ENCODE data around the gene ANKRD33B. TPM values are rescaled to one million over a fixed set of nuclear protein-coding genes. Genes with fewer than 3 reads are reported as not detected.

The ANKRD33B gene
- total and polyA plus RNA-seq, 2 donors from 2014 or later, result 4.8 to 20.3 TPM

DNA sequence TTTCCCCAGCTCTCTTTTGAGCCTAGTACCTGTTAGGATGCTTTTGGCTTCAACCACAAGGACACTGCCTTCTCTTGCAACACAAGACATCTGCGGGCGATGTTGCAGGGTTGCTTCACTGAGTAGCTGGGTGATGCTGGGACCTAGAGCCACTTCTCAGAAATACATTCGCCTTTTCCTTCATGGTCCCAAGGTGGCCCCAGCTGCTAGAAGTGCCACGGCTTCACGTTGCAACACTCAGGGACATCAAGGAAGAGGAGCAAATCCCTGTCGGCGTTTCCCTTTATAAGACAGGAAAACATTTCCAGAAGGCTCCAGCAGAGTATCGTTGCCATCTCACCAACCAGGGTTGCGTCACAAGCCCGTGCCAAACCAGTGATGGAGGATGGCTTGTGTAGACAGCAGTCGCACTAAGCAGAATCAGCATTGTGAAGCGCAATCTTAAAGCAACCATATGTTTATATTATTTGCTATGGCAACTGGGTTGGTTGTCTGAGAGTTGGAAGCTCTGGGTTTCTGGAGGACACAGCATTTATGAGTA, 62.7 kb downstream of the ANKRD33B start:
- DNase-seq (no peak), FAIRE-seq (no peak)
- Histone ChIP-seq H3K9ac (ENCODE audit: low read length in 3 of 3) (no peak overlapping the region), H3K36me3 (ENCODE audit: control insufficient read depth in 2 of 3, insufficient read depth in 3 of 3, low read length in 3 of 3) (no peaks in the 10 kb centered on the region), H3K4me3 (ENCODE audit: low read length in 3 of 3) (no peak overlapping the region), H3K27me3 (ENCODE audit: control insufficient read depth, insufficient read depth, low read length) (no peaks in the 10 kb centered on the region), H3K9me3 (ENCODE audit: control insufficient read depth in 2 of 3, insufficient read depth in 1 of 3, low read length in 3 of 3) (no peaks in the 10 kb centered on the region), H3K27ac (ENCODE audit: low read depth in 2 of 2, low read length in 2 of 2) (no peak overlapping the region), H3K4me1 (ENCODE audit: control insufficient read depth in 2 of 3, insufficient read depth in 2 of 3, low read depth in 1 of 3, low read length in 3 of 3) (peaks cover 0 to 5% (median 4%) of the 10 kb centered on the region in 3 donors)
- TF ChIP-seq CTCF (IDR thresholded peaks at IDR 0.05; ENCODE audit: borderline replicate concordance, extremely low read depth, insufficient read depth), result no peak
- intact Hi-C loops (cut with DNase I), result loop anchor here (5.0 to 10.0 kb wide), 2 partner anchors 169 to 342 kb away; no protein-coding TSS in a partner anchor

DNA sequence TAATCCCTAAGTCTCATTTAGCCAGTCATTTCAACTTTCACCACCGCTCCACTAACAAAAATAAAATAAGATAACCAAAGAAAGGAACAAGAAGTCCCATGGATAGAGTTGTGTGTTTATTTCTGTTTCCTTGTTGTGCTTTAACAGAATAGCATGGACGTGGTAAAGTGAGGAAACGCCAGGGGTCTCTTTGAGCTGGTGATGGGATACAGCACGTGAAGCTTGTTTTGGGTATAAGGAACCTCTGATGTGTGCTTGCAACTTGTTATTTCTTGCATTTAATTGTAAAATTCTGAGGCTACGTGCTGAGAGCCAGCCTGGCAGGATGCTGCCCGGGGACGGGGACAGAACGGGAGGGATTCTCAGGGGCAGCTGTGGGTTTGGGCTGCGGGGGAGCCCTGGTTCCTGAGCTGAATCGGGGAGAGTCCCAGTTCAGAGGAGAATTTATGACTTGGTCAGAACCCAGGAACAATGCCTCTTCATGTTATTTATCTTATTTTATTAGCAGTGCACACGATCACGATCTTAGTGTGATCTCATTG, 63.4 kb downstream of the ANKRD33B start:
- H3K36me3 ChIP-seq (ENCODE audit: control insufficient read depth in 2 of 3, insufficient read depth in 3 of 3, low read length in 3 of 3), result no peaks in the 10 kb centered on the region
- no peak for TF ChIP-seq CTCF (IDR thresholded peaks at IDR 0.05; ENCODE audit: borderline replicate concordance, extremely low read depth, insufficient read depth)
- no peaks in the 10 kb centered on the region for H3K27me3 ChIP-seq (ENCODE audit: control insufficient read depth, insufficient read depth, low read length)
- H3K27ac ChIP-seq (ENCODE audit: low read depth in 2 of 2, low read length in 2 of 2), result peak overlapping the region; percentile 18 to 56
- peak overlapping the region; percentile 41 to 58 (median 48) for H3K4me3 ChIP-seq (ENCODE audit: low read length in 3 of 3)
- DNase-seq (peak in 3 of 5 donors; percentile 43 to 64 (median 61)), FAIRE-seq (no peak)
- intact Hi-C loops (cut with DNase I), result loop anchor here (5.0 to 10.0 kb wide), 2 partner anchors 170 to 342 kb away; no protein-coding TSS in a partner anchor
- peak overlapping the region in 2 of 3 donors; percentile 13 to 28 for H3K9ac ChIP-seq (ENCODE audit: low read length in 3 of 3)
- H3K9me3 ChIP-seq (ENCODE audit: control insufficient read depth in 2 of 3, insufficient read depth in 1 of 3, low read length in 3 of 3), result no peaks in the 10 kb centered on the region
- H3K4me1 ChIP-seq (ENCODE audit: control insufficient read depth in 2 of 3, insufficient read depth in 2 of 3, low read depth in 1 of 3, low read length in 3 of 3), result peaks cover 0 to 5% (median 4%) of the 10 kb centered on the region in 3 donors

DNA sequence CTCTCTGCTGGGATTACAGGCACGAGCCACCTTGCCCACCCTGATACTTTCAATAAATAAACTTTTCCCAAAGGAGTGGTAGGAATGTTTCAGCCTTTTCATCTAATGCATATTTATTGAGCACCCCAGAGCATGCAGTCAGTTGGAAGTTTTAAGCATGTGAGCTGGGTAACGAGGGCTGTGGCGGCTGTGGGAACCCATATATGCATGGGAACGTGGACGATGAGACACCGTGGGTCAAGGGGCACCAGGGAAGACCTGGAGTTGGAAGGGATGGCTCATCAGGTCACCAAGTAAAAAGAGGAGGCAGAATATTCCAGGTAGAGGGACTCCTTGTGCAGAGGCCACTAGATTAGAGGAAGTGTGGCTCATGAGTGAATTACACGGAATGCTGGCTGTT, 64.7 kb downstream of the ANKRD33B start:
- peaks cover 0 to 5% (median 4%) of the 10 kb centered on the region in 3 donors for H3K4me1 ChIP-seq (ENCODE audit: control insufficient read depth in 2 of 3, insufficient read depth in 2 of 3, low read depth in 1 of 3, low read length in 3 of 3)
- no peaks in the 10 kb centered on the region for H3K36me3 ChIP-seq (ENCODE audit: control insufficient read depth in 2 of 3, insufficient read depth in 3 of 3, low read length in 3 of 3)
- no peak overlapping the region for H3K9ac ChIP-seq (ENCODE audit: low read length in 3 of 3)
- no peaks in the 10 kb centered on the region for H3K27me3 ChIP-seq (ENCODE audit: control insufficient read depth, insufficient read depth, low read length)
- DNase-seq, result peak in 1 of 5 donors; percentile 74
- FAIRE-seq, result no peak
- no peak for TF ChIP-seq CTCF (IDR thresholded peaks at IDR 0.05; ENCODE audit: borderline replicate concordance, extremely low read depth, insufficient read depth)
- H3K27ac ChIP-seq (ENCODE audit: low read depth in 2 of 2, low read length in 2 of 2), result no peak overlapping the region
- H3K4me3 ChIP-seq (ENCODE audit: low read length in 3 of 3), result no peak overlapping the region
- intact Hi-C loops (cut with DNase I), result loop anchor here (5.0 to 10.0 kb wide), 2 partner anchors 171 to 344 kb away; no protein-coding TSS in a partner anchor
- no peaks in the 10 kb centered on the region for H3K9me3 ChIP-seq (ENCODE audit: control insufficient read depth in 2 of 3, insufficient read depth in 1 of 3, low read length in 3 of 3)
